GM20000 (cell line): ENCODE data around the gene EVC2.

Source experiments
- DNase-seq: peaks from one replicate; pipeline ENCODE4 v3.0.0; 2012; ENCODE audit warnings: low spot score
- TF ChIP-seq, protein P1 (sequence below): IDR thresholded peaks from 2 replicates; pipeline ENCODE4 v1.5.1; 2012; ENCODE audit warnings: mild to moderate bottlenecking, control low read depth; ENCODE audit errors: extremely low read depth, missing control alignments

Gene EVC2

GRCh38 chr4:5754529-5754881 lies 46.1 kb upstream of the EVC2 start:
- DNase-seq: no peak
- TF ChIP-seq, protein P1, sequence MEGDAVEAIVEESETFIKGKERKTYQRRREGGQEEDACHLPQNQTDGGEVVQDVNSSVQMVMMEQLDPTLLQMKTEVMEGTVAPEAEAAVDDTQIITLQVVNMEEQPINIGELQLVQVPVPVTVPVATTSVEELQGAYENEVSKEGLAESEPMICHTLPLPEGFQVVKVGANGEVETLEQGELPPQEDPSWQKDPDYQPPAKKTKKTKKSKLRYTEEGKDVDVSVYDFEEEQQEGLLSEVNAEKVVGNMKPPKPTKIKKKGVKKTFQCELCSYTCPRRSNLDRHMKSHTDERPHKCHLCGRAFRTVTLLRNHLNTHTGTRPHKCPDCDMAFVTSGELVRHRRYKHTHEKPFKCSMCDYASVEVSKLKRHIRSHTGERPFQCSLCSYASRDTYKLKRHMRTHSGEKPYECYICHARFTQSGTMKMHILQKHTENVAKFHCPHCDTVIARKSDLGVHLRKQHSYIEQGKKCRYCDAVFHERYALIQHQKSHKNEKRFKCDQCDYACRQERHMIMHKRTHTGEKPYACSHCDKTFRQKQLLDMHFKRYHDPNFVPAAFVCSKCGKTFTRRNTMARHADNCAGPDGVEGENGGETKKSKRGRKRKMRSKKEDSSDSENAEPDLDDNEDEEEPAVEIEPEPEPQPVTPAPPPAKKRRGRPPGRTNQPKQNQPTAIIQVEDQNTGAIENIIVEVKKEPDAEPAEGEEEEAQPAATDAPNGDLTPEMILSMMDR: no peak

- TF ChIP-seq, protein P1: no peak
- DNase-seq: no peak
Measured at GRCh38 chr4:5753766-5754528, 45.6 kb upstream of the EVC2 start.

DNA sequence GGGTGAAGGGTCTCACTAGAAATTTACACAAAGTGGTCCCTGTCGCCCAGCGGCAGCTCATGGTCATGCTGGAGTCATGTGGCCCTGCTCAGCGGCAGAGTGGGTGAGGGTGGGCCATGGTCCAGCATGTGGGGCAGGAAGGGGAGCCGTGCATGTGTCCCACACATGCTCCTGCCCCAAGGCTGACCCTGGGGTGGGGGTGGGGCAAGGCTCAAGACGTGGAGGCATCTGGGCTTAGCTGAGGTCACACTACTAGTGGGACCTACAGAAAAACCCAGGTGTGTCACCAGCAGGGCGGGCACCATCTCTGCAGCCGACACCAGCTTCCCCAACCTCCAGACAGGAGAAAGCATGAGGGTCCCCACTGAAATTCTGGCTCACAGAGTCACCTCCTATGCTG lies 45.0 kb upstream of the EVC2 start:
- TF ChIP-seq, protein P1: no peak

DNA sequence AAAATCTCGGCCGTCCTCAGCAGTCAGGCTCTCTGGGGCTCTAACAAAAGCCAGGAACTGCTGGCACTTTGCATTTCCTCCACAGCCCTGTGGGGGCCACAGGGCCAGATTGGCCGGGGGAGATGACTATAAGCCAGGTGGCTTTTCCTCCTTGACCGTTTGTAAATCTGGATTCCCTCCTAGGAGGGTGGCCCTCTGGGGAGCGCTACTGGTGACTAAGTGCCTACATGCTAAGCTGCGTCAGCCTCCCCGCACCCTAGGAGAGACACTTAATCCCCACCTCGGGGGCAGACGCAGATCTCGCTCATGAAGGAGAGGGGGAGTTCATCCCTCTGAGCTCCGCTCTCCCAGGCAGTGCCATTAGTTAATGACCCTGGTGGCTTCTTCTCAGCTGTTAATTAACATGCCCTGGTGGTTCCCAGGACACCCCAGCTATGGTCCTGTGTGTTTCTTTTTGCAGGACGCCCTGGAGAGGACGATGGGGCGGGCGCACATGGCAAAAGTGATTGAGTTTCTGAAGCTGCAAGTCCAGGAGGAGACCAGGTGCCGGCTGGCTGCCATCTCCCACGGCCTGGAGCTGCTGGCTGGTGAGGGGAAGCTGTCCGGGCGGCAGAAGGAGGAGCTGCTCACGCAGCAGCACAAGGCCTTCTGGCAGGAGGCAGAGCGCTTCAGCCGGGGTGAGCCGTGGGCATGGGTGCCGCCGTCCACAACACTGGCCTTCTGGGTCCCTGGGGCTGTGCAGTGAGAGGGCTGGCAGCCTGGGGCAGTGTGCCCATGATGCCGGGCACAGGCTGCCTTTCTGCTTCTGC lies 44.2 kb upstream of the EVC2 start:
- TF ChIP-seq, protein P1: no peak
- no peak for DNase-seq

More for the DNA sequence above, 45.0 kb upstream of the EVC2 start:
- DNase-seq: no peak

DNA sequence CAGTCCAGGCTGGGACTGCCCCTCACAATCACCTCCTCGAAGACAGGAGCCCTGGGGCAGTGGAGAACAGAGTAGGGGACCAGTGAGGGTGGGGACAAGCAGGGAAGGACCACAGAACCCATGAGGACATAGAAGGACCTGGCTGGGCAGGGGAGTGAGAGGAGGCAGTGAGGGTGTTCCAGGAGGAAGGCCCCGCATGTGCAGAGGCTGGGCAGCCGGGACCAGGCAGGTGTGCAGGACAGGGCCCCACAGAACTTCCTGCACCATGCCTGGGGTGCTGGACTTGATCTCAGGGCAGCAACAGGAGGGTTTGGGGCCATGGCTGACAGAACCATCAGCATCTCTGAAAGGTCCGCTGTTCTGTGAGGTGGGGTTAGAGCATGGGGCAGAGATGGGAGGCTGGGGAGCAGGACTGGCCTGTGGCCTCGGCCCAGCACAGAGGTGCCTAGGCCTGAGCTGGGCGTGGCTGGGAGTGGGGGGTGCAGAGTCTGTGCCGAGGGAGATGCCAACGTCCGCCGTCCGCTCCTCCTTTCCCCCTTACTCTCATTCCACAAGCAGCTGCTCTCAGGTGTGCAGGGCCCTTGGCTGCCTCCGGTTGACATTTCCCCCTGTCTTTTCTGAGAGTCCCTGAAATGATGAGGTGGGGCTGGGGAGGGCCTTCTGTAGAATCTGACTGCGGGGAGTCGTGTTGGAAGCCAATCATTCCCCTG lies 43.5 kb upstream of the EVC2 start:
- DNase-seq: no peak
- TF ChIP-seq, protein P1: no peak

DNA sequence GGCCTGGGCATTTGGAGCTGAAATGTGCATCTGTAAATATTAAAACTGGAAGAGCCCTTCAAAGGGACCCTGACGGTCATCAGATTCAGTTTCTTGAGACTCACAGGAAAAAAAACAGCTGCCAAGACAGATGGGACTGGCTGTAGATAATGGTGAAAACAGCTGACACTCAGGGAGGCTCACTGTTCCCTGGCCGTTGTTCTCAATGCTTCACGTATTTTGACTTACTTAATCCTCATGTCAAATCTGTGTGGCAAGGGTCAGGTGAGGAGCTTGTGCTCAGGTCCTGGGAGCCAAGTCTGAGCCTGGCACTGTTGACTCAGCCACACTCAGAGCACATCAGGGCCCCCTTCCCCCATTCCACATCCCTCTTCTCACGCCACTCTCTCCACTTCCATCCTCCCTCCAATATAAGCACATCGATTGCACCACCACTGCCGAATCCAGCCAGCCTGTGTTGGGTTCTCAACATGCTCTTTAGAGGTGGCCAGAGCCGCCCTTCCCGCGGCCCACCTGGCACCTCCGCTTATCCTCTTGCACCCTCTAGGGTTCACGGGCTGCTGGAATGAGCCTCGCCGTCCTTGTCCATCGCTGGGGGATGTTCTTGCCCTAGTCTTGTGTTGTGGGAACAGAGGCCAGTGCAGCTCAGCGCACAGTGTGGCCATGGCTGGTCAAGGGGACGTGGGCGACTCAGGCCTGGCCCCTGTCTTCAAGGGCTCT lies 42.7 kb upstream of the EVC2 start:
- no peak for DNase-seq
- TF ChIP-seq, protein P1: no peak
